GM12878 (cell line): Measurements from ENCODE around the gene SPIN1. TPM values are rescaled to one million over a fixed set of nuclear protein-coding genes. Genes with fewer than 3 reads are reported as not detected.

ENCODE experiments used
- ATAC-seq: fragments of 200-7000 bp; cut with Tn5 transposase; 3 replicates; pipeline ENCODE4 v1.9.1; 2020; ENCODE audit warnings: mild to moderate bottlenecking, moderate library complexity
- BruUV-seq: library from RNA; stranded (reverse); fragments of 400-500 nt; replicated peaks from 2 replicates; lab custom pipeline; 2021; lab: Mats Ljungman, UMichigan
- CTCF ChIA-PET: fragments of 300-600 bp; sonication (Branson Sonifier 250); formaldehyde crosslinking; extraction: SDS; loops from one replicate; lab custom pipeline; 2021; ENCODE audit warnings: inconsistent platforms; lab: Yijun Ruan, JAX
- POLR2A ChIA-PET: fragments of 350-600 bp; formaldehyde crosslinking; extraction: SDS; loops from one replicate; lab custom pipeline; 2021; ENCODE audit warnings: inconsistent platforms; lab: Charles Lee
- RAD21 ChIA-PET: fragments of 300-600 bp; sonication (Branson Sonifier 250); formaldehyde crosslinking; loops from one replicate; lab custom pipeline; 2023; ENCODE audit warnings: antibody characterized with exemption; ENCODE audit not compliant: unreplicated experiment; lab: Charles Lee
- SMC1A ChIA-PET: fragments of 300-600 bp; sonication (Branson Sonifier 250); formaldehyde crosslinking; loops from one replicate; lab custom pipeline; 2023; ENCODE audit not compliant: unreplicated experiment, uncharacterized antibody; lab: Charles Lee
- DNase-seq: peaks from one replicate; pipeline ENCODE4 v3.0.0-alpha.2; 2011; ENCODE audit warnings: low read depth, low spot score
- FAIRE-seq: peaks from 3 replicates; lab custom pipeline; 2011; peaks lifted over from hg19 to GRCh38; lab: Jason Lieb, UNC
- H2AFZ ChIP-seq: 2 replicates; pipeline ENCODE4 v1.6.0; 2011; ENCODE audit warnings: low read depth, low read length, control low read depth; ENCODE audit not compliant: control insufficient read depth
- H3K27ac ChIP-seq: 2 replicates; pipeline ENCODE4 v1.5.1; 2011; ENCODE audit warnings: control low read depth; ENCODE audit not compliant: control insufficient read depth, insufficient read depth
- H3K27me3 ChIP-seq, 2 experiments: replicated peaks in 1 of 2; 2 replicates each; pipeline versions ENCODE4 v1.6.0 to v1.6.1; 2011; ENCODE audit warnings: low read length in 1 of 2; ENCODE audit not compliant: control insufficient read depth in 2 of 2, insufficient read depth in 2 of 2
- H3K36me3 ChIP-seq, 2 experiments: 2 replicates each; pipeline ENCODE4 v1.5.1; 2011; ENCODE audit warnings: low read length in 1 of 2; ENCODE audit not compliant: control insufficient read depth in 2 of 2, insufficient read depth in 2 of 2
- H3K4me1 ChIP-seq: 2 replicates; pipeline ENCODE4 v1.6.1; 2011; ENCODE audit warnings: mild to moderate bottlenecking, low read length, moderate library complexity, mixed read lengths; ENCODE audit not compliant: control insufficient read depth, insufficient read depth
- H3K4me2 ChIP-seq: 2 replicates; pipeline ENCODE4 v1.6.0; 2011; ENCODE audit warnings: control low read depth; ENCODE audit not compliant: control insufficient read depth, insufficient read depth
- H3K4me3 ChIP-seq: fragments of 200-600 bp; sonication (generic); 2 replicates; pipeline ENCODE4 v1.5.1; 2016
- H3K79me2 ChIP-seq: 2 replicates; pipeline ENCODE4 v1.6.0; 2011; ENCODE audit warnings: low read length; ENCODE audit not compliant: control insufficient read depth, insufficient read depth
- H3K9ac ChIP-seq: 2 replicates; pipeline ENCODE4 v1.8.0; 2011; ENCODE audit warnings: low read length, control low read depth, mixed read lengths; ENCODE audit not compliant: control insufficient read depth, insufficient read depth
- H3K9me3 ChIP-seq: replicated peaks from 3 replicates; pipeline ENCODE4 v1.5.1; 2011; ENCODE audit warnings: mild to moderate bottlenecking, low read length; ENCODE audit not compliant: control insufficient read depth, insufficient read depth
- H4K20me1 ChIP-seq: 2 replicates; pipeline ENCODE4 v1.6.0; 2011; ENCODE audit not compliant: control insufficient read depth, insufficient read depth
- ATF7 ChIP-seq: fragments of 450-650 bp; IDR thresholded peaks from 2 replicates; pipeline ENCODE4 v1.6.1; 2016; ENCODE audit warnings: low read depth, mild to moderate bottlenecking
- DPF2 ChIP-seq: fragments of 450-650 bp; IDR thresholded peaks from 2 replicates; pipeline ENCODE4 v1.6.1; 2017; ENCODE audit warnings: mild to moderate bottlenecking
- GABPA ChIP-seq: IDR thresholded peaks from 2 replicates; pipeline ENCODE4 v1.6.1; 2014; ENCODE audit warnings: antibody characterized with exemption, low read depth, mild to moderate bottlenecking, inconsistent platforms
- POU2F2 ChIP-seq: IDR thresholded peaks from 3 replicates; pipeline ENCODE4 v1.6.1; 2011; ENCODE audit warnings: low read depth, mild to moderate bottlenecking, low read length, borderline replicate concordance
- PRDM15 ChIP-seq: fragments of 450-650 bp; formaldehyde crosslinking; IDR thresholded peaks from 2 replicates; pipeline ENCODE4 v1.4.0; 2020; ENCODE audit warnings: mild to moderate bottlenecking, moderate library complexity
- SKIL ChIP-seq: fragments of 450-650 bp; IDR thresholded peaks from 2 replicates; pipeline ENCODE4 v1.6.1; 2017; ENCODE audit warnings: mild to moderate bottlenecking, low read depth, inconsistent platforms; ENCODE audit not compliant: poor library complexity, severe bottlenecking
- WGBS: methylation state at CpG from one replicate; pipeline ENCODE4 v1.1.6; 2016; ENCODE audit warnings: low lambda C conversion rate; ENCODE audit not compliant: insufficient replicate concordance, insufficient coverage; ENCODE audit errors: missing lambda C conversion rate; 5-methylcytosine and 5-hydroxymethylcytosine counted together
- in situ Hi-C: fragments of 300-500 bp; cut with MboI; formaldehyde crosslinking; loops from 9 replicates; pipeline ENCODE4 v1.14.3; 2018; ENCODE audit warnings: mixed read lengths
- intact Hi-C: fragments of 100-400 bp; cut with micrococcal nuclease; formaldehyde crosslinking; loops from one replicate; pipeline ENCODE4 v1.14.2; 2022; ENCODE audit not compliant: unreplicated experiment
- polyA plus RNA-seq, 11 experiments: library from polyadenylated mRNA; depleted of rRNA in 4 of 11; unstranded in 6 of 11; stranded (reverse) in 5 of 11; fragments of >200 nt; fragmentation: Nextera tagmentation in 4 of 11; fragmentation: Illumina TruSeq in 1 of 11; extraction: Ambion mirVana in 4 of 11; extraction: Trizol in 1 of 11; gene quantifications; 1 replicate in 1 of 11; 2 replicates in 10 of 11; pipeline versions ENCODE4 v1.2.1 to v1.2.3, GENCODE V29; 2011 to 2016; ENCODE audit warnings: inconsistent platforms in 2 of 11, missing spikeins in 2 of 11, low read depth in 1 of 11
- total RNA-seq, 4 experiments: library from RNA; depleted of rRNA in 3 of 4; stranded (reverse); fragments of >200 nt in 3 of 4; fragmentation: Illumina TruSeq in 1 of 4; extraction: Trizol in 1 of 4; gene quantifications; 2 replicates each; pipeline versions ENCODE4 v1.2.1 to v1.2.3, GENCODE V29; 2013 to 2021

SPIN1 gene
- total and polyA plus RNA-seq, 10 of the 15 experiments (the other 5 are each of a cell fraction or from before 2014, with no cell fraction given) = 6.6 to 30.3 (median 17.1) TPM

- no peak for TF ChIP-seq PRDM15 (CRISPR knock-in tag)
- TF ChIP-seq DPF2 = no peak
- TF ChIP-seq GABPA = no peak
- no peak for TF ChIP-seq SKIL
Observed at GRCh38 chr9:88391921-88392320, 3.7 kb downstream of the SPIN1 start (continued).

- H2AFZ ChIP-seq = no peak overlapping the region
- H3K36me3 ChIP-seq = no peaks in the 10 kb centered on the region; a peak in 1 of 4 replicates
- ChIA-PET POLR2A (interaction anchor here (0.6 to 1.0 kb wide), 2 partner anchors 94 to 368 kb away, joined by 3 read pairs; no protein-coding TSS in a partner anchor), SMC1A (no interaction called here), CTCF (interaction anchor here (0.6 kb wide), 1 partner anchor 91 kb away, joined by 3 read pairs; no protein-coding TSS in a partner anchor), RAD21 (interaction anchor here (0.7 kb wide), 1 partner anchor 20 kb away, joined by 3 read pairs; no protein-coding TSS in a partner anchor)
- ATAC-seq = no peak
- H3K9me3 ChIP-seq = no peaks in the 10 kb centered on the region
- peaks cover 11% of the 10 kb centered on the region for H3K79me2 ChIP-seq
- BruUV-seq = no TSS peak
- H4K20me1 ChIP-seq = no peaks in the 10 kb centered on the region
- peak overlapping the region; percentile 18; the same call in 1 of the 2 replicates for H3K4me2 ChIP-seq
- no peak for DNase-seq
- peak; percentile 43; the same call in 1 of the 2 replicates for TF ChIP-seq ATF7
- TF ChIP-seq POU2F2 = no peak
- no peak for FAIRE-seq
- peaks cover 19% of the 10 kb centered on the region for H3K4me1 ChIP-seq
- H3K9ac ChIP-seq = no peak overlapping the region
- 100% methylated on average over 1 of the region's 1 CpG for WGBS
- intact Hi-C loops (no loop called here), in situ Hi-C loops (no loop called here)
- H3K27ac ChIP-seq = no peak overlapping the region
- no peak overlapping the region for H3K4me3 ChIP-seq
- H3K27me3 ChIP-seq = no peaks in the 10 kb centered on the region
Observed at GRCh38 chr9:88392549-88392948, 4.3 kb downstream of the SPIN1 start.
